ENCODE results near the gene BMP4.
"Not testable (repeated sequence)": the region's sequence is repeated elsewhere in the genome, so short reads cannot be mapped to it uniquely, and the experiment has no call there.

BMP4 gene

GRCh38 chr14:53956427-53957201 is at the start of gene BMP4:
TSS of gene BMP4 (minus strand) at chr14:53956825. CDS start at chr14:53952222, 4,603 bp downstream.
- no peak for DNase-seq (ENCODE audit: low read depth)

GRCh38 chr14:54003064-54003463 is 46.4 kb upstream of the BMP4 start:
- no peak for DNase-seq (ENCODE audit: low read depth)

GRCh38 chr14:54002653-54003052 is 46.0 kb upstream of the BMP4 start:
- DNase-seq (ENCODE audit: low read depth) = no peak

DNA sequence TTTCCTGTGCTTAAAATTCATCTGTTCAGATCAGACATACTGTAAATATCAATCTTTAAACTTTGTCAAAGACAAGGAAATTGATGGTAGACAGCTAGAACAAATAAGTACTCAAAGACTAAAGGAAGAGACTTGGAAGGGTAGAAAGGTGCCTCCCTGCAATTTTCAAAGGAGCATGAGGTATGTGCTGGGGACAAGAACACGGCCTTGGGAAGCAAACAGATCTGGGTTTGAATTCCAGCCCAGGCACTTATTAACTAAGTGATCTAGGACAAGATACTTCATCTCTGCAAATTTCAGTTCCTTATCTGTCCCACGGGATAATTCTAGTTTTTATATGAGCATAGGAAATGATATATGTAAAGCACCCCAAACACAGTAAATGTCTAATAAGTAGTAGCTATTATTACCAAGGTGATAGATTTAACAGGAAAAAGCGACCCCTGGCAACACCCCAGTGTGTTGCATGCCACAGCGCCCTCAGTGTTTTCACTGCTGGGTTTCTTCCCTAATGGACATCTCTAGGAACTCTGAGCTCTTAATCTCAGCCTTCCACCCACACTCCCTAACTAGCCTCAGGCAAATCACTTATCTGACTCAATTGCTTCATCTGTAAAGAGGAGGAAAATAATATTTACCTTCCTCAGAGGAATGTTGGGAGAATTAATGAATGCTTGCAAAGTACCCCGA is 44.7 kb upstream of the BMP4 start:
- no peak for DNase-seq (ENCODE audit: low read depth)

GRCh38 chr14:54000341-54000811 is 43.8 kb upstream of the BMP4 start:
- DNase-seq (ENCODE audit: low read depth) = no peak

DNA sequence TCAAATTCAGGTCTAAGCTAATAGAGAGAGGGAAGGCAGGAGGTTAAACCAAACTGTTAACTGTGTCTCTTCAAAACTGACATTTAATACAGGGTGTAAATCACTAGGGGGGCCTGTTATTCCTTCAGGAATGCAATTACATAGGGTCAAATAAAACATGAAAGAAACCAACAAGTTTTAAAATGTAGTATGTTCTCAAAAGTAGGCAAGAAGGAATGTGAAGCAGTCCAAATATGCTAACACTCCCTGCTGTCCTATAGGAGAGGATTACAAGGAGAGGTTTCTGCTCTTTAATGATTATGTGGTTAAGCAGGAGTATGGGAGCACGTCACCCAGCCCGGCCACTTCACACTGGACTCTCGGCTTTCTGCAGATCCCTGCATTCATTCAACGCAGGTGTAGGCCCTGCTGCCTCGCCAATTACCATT is 42.5 kb upstream of the BMP4 start:
- no peak for DNase-seq (ENCODE audit: low read depth)

DNA sequence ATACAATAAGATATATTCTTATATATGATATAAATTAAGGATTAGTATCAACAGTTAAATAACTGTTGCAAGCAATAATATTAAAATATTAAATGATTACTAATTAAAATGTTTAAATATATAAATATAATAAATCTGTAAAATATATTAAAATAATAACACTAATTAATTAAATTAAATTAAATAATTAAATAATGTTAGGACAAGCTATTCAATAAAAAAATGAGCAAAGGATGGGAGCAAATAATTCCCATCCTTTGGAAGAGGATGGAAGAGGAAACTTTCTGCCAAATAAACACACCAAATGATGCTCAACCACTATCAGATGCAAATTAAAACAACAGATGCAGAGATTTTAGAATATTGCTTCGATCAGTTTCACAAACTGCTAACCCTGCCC is 39.4 kb upstream of the BMP4 start:
- DNase-seq (ENCODE audit: low read depth) = no peak

DNA sequence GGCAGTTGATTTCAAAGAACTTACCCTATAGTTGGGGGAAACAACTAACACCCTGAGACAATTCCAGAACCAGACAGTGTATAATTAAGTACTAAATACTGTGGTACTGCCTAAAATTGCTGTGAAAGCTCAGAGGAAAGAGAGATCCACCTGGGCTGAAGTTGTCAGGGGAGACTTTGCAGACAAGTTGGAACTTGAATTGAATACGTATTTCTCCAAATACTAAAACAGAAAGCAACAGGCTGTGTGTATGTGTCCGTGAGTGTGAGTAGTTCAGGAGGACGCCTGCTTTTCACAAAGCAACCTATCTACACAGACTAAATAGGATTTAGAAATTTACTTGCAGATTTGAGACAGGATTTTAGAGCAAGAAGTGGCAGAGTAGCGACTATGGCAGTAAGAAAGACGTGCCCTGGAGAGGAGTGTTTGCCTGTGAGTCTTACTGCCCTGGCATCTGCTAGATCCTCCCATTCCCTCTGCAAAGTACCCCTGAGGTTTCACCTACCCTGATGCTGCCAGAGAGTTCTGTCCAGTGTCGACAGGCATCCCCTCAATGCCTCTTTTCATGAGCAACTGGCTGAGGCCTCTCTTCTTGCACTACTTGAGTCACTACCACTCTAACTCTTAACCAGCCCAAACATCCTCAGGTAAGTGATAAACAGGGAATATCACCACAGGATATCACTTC is 37.4 kb upstream of the BMP4 start:
- no peak for DNase-seq (ENCODE audit: low read depth)

GRCh38 chr14:53990978-53991377 is 34.4 kb upstream of the BMP4 start:
- no peak for DNase-seq (ENCODE audit: low read depth)

DNA sequence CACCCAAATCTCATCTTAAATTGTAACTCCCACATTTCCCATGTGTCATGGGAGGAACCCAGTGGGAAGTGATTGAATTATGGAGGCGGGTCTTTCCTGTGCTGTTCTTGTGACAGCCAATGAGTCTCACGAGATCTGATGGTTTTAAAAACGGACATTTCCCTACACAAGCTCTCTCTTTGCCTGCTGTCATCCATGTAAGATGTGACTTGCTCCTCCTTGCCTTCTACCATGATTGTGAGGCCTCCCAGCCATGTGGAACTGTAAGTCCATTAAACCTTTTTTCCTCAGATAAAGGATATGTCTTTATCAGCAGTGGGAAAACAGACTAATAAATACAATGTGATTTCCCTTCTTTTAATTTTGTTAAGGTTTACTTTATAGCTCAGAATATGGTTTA is 30.1 kb upstream of the BMP4 start:
- not testable (repeated sequence) for DNase-seq (ENCODE audit: low read depth)

DNA sequence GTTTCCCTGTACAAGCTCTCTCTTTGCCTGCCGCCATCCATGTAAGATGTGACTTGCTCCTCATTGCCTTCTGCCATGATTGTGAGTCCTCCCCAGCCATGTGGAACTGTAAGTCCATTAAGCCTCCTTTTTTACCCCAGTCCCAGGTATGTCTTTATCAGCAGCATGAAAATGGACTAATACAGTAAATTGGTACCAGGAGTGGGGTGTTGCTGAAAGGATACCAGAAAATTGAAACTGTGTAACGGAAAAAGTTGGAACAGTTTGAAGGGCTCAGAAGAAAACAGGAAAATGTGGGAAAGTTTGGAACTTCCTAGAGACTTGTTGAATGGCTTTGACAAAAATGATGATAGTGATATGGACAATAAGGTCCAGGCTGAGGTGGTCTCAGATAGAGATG is 28.3 kb upstream of the BMP4 start:
- not testable (repeated sequence) for DNase-seq (ENCODE audit: low read depth)

- DNase-seq (ENCODE audit: low read depth) = no peak
These were observed 26.5 kb upstream of the BMP4 start for GRCh38 chr14:53983112-53983511.

DNA sequence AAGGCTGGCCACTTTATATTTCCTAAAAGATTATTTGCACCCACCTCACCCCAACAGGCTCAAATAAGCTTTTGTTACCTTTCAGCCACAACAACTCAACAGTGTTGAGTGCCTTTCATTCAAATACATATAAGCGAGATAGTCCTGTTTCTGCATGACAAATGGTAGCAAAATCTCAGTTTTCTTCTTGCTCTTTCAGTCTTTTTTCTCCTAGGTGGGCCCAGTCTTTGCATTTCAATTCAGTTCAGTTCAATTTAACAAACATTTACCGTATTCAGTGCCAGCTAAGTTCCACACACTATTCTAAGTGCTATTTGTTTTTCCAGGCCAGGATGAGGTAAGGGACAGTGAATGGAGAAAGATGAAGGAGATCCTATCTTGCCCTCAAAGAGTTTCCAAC is 25.9 kb upstream of the BMP4 start:
- DNase-seq (ENCODE audit: low read depth) = no peak

DNA sequence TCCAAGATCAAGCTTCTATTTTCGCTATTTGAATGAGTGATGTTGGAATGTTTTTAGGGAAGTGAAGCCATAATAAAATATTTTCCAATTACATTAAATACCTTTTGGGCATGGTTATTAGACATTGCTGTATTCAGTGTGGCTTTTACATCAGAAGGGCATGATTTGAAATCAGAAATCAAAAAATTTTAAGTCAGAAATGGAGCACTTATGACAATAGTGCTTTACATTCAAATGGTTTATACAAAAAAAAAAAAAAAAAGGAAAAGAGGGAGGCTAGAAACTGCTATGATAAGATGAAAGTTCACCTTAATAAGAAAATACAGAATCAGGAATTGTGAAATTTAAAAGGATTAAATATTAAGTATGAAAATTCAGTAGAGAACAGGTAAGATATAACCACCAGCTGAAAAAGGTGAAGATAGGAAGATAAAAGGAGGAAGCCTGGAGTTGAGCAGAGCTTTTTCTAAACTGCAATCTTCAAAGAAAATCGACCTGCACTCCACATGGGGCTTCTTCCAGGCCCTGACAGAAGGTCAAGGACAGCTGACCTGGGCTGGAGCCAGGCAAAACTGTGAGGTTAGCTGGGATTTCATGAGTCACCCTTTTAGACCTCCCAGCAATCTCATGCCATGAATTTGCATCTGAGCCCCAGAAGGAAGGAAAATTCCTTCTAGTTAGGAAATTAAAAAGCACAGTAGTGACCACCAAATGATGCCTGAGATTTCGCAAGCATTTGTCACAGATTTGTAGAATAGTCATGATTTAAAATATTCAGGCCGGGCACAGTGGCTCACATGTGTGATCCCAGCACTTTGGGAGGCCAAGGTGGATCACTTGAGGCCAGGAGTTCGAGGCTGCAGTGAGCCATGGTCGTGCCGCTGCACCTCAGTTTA is 23.4 kb upstream of the BMP4 start:
- no peak for DNase-seq (ENCODE audit: low read depth)

DNA sequence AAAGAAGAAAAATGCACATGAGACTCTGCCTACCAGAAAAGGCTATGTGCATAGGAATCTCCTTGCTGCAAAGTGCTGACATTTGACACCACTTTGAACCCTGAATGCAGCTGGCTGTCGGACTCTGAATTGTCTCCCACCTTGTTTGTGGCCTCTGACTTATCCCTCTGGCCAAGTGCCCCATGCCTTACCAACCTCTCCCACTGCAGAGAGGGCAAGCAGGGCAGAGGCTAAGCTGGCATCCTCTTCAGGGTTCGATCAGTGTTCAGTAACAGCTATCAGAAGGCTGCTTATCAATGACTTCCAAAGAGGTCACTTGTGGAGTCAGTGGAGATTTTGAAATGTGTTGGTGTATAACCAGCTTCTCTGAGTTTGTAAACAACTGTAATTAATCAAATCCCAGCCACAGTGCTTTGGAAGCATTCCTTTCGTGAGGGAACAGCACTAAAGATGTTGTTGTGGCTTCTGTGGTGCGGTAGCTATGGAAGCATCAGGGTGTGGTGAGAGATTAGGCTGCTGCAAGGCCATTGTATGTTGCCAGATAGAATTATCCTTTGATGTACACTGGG is 22.6 kb upstream of the BMP4 start:
- no peak for DNase-seq (ENCODE audit: low read depth)

- DNase-seq (ENCODE audit: low read depth) = no peak
These were observed 21.6 kb upstream of the BMP4 start for GRCh38 chr14:53978194-53978593.

- no peak for DNase-seq (ENCODE audit: low read depth)
These were observed 18.8 kb upstream of the BMP4 start for GRCh38 chr14:53975444-53975843.

DNA sequence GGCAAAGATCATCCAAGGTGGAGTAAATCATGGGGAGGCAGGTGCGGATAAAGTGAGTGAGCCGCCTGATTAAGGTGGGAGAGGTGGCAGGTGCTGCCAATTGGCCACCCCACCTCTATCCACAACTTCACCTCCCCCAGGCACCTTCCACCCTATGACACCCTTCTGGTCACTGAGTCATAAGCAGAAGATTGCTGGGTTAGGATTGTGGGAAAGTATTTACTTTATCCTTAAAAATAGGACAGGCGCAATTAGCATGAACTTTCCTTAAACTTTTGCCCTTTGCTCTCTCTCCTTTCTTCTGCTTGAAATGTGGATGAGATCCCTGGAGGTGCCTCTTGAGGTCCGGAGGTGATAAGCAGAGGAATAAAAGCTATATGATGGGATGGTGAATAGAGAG is 14.9 kb upstream of the BMP4 start:
- no peak for DNase-seq (ENCODE audit: low read depth)

- no peak for DNase-seq (ENCODE audit: low read depth)
These were observed 12.7 kb upstream of the BMP4 start for GRCh38 chr14:53969326-53969725.

- DNase-seq (ENCODE audit: low read depth) = no peak
These were observed 12.1 kb upstream of the BMP4 start for GRCh38 chr14:53968726-53969125.

DNA sequence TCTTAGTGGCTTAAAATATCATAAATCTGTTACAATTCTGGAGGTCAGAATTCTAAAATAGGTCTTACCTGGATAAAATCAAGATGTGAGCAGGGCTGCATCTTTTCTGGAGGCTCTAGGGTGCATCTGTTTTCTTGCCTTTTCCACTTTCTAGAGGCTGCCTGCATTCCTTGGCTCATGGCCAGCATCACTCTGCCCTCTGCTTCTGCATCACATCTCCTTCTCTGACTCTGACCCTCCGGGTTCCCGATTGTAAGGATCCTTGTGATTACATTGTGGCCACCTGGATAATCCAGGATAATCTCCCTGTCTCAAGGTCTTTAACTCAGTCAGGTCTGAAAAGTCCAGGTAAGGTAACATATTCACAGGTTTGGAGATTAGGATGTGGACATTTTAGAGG is 11.0 kb upstream of the BMP4 start:
- DNase-seq (ENCODE audit: low read depth) = no peak

GRCh38 chr14:53964249-53964648 is 7.6 kb upstream of the BMP4 start:
- DNase-seq (ENCODE audit: low read depth) = no peak

All from stimulated activated CD8-positive, alpha-beta memory T cell treated with anti-CD3 and anti-CD28 coated beads, Interleukin-15, amount 100 ng/mL, for 1 hour (primary cell).